GM18507 (cell line): ENCODE data around the gene CMTM2.

Experiments used
- DNase-seq: peaks from one replicate; pipeline ENCODE4 v3.0.0; 2011; ENCODE audit warnings: low read depth; ENCODE audit not compliant: insufficient read length; ENCODE audit errors: extremely low spot score
- FAIRE-seq: peaks from 2 replicates; lab custom pipeline; 2011; peaks lifted over from hg19 to GRCh38; lab: Jason Lieb, UNC

The CMTM2 gene

GRCh38 chr16:66578651-66579531, at the start of gene CMTM2:
Gene CMTM2 (plus strand): TSS chr16:66579463. CDS start chr16:66579608, 145 bp downstream.
- no peak for FAIRE-seq
- no peak for DNase-seq

GRCh38 chr16:66529475-66529874, 49.8 kb upstream of the CMTM2 start:
- DNase-seq (no peak), FAIRE-seq (no peak)

GRCh38 chr16:66534376-66534799, 44.9 kb upstream of the CMTM2 start:
- FAIRE-seq = no peak
- no peak for DNase-seq

- FAIRE-seq (no peak), DNase-seq (no peak)
Measured at GRCh38 chr16:66536525-66536924, 42.7 kb upstream of the CMTM2 start.

- no peak for DNase-seq
- no peak for FAIRE-seq
Measured at GRCh38 chr16:66537236-66537635, 42.0 kb upstream of the CMTM2 start.

- no peak for DNase-seq
- no peak for FAIRE-seq
Measured at GRCh38 chr16:66538910-66539309, 40.4 kb upstream of the CMTM2 start.

- DNase-seq (no peak), FAIRE-seq (peak; percentile 92)
Measured at GRCh38 chr16:66539623-66540469, 39.4 kb upstream of the CMTM2 start.

GRCh38 chr16:66541388-66542355, 37.6 kb upstream of the CMTM2 start:
- DNase-seq (no peak), FAIRE-seq (no peak)

- DNase-seq = no peak
- no peak for FAIRE-seq
Measured at GRCh38 chr16:66542396-66542795, 36.9 kb upstream of the CMTM2 start.

- no peak for DNase-seq
- no peak for FAIRE-seq
Measured at GRCh38 chr16:66543541-66543940, 35.7 kb upstream of the CMTM2 start.

- FAIRE-seq (no peak), DNase-seq (no peak)
Measured at GRCh38 chr16:66544016-66544757, 35.1 kb upstream of the CMTM2 start.

- DNase-seq (no peak), FAIRE-seq (no peak)
Measured at GRCh38 chr16:66547101-66547989, 31.9 kb upstream of the CMTM2 start.

GRCh38 chr16:66548068-66548467, 31.2 kb upstream of the CMTM2 start:
- no peak for FAIRE-seq

GRCh38 chr16:66548868-66549267, 30.4 kb upstream of the CMTM2 start:
- DNase-seq = no peak
- no peak for FAIRE-seq

More at GRCh38 chr16:66548068-66548467, 31.2 kb upstream of the CMTM2 start:
- no peak for DNase-seq

GRCh38 chr16:66549284-66550131, 29.8 kb upstream of the CMTM2 start, which contains the start of gene TK2:
Gene TK2 (minus strand): TSS chr16:66550122. CDS start chr16:66550061, 61 bp downstream.
- FAIRE-seq (no peak), DNase-seq (no peak)

- FAIRE-seq = peak; percentile 24
- no peak for DNase-seq
Measured at GRCh38 chr16:66551348-66551759, 27.9 kb upstream of the CMTM2 start.

- FAIRE-seq (no peak), DNase-seq (no peak)
Measured at GRCh38 chr16:66551788-66552285, 27.4 kb upstream of the CMTM2 start.
